ENCODE results near the gene SKP1. TPM values are rescaled to one million over a fixed set of nuclear protein-coding genes. Genes with fewer than 3 reads are reported as not detected.
A peak's percentile ranks its signal among the peaks of the same experiment; 100 is the strongest.
"Not testable (repeated sequence)": the region's sequence is repeated elsewhere in the genome, so short reads cannot be mapped to it uniquely, and the experiment has no call there.

The SKP1 gene
- 100 to 1,000 TPM; 284 to 286 TPM for total RNA-seq

DNA sequence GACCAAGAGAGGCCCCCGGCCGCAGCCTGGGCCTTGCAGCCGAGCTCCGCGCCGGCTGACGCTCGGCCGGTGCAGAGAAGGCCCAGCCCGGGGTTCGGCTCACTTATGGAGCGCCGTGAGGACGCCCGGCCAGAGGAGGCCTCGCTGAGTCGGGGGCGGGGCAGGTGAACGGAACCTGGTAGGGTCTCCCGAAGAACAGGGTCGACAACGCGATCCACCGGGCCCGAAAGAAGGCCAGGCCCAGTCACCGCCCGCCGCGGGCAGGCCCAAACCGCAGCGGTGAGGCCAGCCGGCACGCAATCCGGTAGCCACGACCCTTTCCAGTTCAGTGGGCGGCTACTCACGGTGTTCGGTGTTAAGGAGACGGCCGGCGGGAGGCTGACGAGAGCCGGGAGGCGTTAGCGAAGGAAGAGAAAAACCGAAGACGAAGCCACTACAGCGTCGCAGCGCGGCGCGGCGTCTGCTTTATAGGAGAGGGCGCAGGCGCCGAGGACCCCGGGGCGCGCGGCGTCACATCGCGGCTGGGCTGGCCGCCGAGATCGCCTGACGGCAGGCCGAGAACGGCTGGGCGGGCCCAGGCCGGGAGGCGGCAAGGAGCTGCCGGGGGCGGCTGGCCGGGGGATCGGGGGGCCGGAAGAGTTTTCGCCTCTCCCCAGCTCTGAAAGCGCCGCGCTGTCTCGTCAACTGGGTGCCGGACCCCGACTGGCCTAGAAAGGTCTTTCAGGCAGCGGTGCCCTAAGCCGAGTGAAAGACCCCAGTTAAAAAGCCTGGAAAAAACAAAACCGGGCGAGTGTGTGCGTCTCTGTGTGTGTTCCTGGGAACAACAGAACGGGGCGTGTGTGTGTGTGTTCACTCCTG is at the start of gene SKP1:
Gene SKP1 (minus strand): TSS at position 440 of the 858 bp plus-strand sequence. CDS start 2,928 bp downstream, outside the sequence.
- CTCF ChIA-PET, result interaction anchor here (0.5 to 2.9 kb wide), 8 partner anchors 8 to 675 kb away, joined by 3 to 10 read pairs (median 4); partner anchors contain the start of gene PPP2CA
- no peaks in the 10 kb centered on the region for H3K27me3 Mint-ChIP-seq
- peak; percentile 88 for DNase-seq
- intact Hi-C loops (cut with micrococcal nuclease), result loop anchor here (1.0 to 10.0 kb wide), 7 partner anchors 50 to 582 kb away; partner anchors contain the start of genes CAMLG, DDX46, JADE2 and PPP2CA
- peaks cover 18% of the 10 kb centered on the region for H3K36me3 Mint-ChIP-seq
- peak within 1 kb of the TSS; percentile 95 for H3K4me3 Mint-ChIP-seq
- no peaks in the 10 kb centered on the region for H3K9me3 Mint-ChIP-seq
- peak within 1 kb of the TSS; percentile 96 for H3K27ac Mint-ChIP-seq
- H3K4me1 Mint-ChIP-seq (ENCODE audit: low read depth), result peaks cover 33% of the 10 kb centered on the region
- POLR2A ChIA-PET, result interaction anchor here (0.5 to 2.9 kb wide), 31 partner anchors 8 to 432 kb away, joined by 3 to 42 read pairs (median 4); partner anchors contain the start of genes PPP2CA, UBE2B and VDAC1

DNA sequence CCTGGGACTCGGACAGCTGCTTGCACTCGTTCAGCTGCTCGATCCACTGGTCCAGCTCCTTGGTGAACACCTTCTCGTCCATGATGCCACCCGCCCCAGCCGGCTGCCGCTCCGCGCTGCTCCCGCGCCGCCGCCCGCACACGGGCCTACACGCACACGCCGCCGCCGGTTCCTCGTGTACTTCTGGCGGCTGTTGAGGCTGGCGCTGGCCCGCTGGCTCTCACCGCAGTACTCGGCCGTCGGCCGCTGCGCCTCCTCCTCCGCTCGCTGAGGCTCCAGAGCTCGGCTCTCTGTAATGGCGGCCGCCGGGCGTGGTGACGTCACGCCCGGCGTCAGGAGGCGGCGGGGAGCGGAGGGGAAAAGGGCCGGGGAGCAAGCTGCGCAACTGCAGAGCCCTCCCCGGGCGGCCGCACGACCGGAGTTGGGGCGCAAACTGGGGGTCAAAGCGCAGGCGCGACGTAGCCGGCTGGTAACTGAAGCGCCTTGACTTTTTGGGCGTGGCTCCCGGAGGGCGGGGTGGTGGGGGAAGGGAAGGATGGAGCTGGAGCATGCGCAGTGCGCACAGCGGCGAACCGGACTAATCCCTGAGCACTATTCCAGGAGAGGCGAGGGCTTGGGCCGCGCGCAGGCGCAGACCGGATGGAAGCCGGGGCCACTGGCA is 49.2 kb upstream of the SKP1 start, which contains the start of gene PPP2CA:
Gene PPP2CA (minus strand): TSS at position 294 of the 661 bp plus-strand sequence. CDS start 212 bp downstream, at position 82.
- DNase-seq, result peak; percentile 100
- Mint-ChIP-seq H3K4me3 (peak within 1 kb of the TSS; percentile 95), H3K4me1 (ENCODE audit: low read depth) (peaks cover 49% of the 10 kb centered on the region), H3K9me3 (no peaks in the 10 kb centered on the region), H3K27me3 (no peaks in the 10 kb centered on the region), H3K36me3 (peaks cover 31% of the 10 kb centered on the region), H3K27ac (peak within 1 kb of the TSS; percentile 97)
- intact Hi-C loops (cut with micrococcal nuclease), result loop anchor here (1.0 to 10.0 kb wide), 12 partner anchors 49 to 1491 kb away; partner anchors contain the start of genes C5orf24, CAMLG, JADE2 and KIF3A
- ChIA-PET POLR2A (interaction anchor here (0.5 to 3.2 kb wide), 20 partner anchors 8 to 1174 kb away, joined by 3 to 42 read pairs (median 4); partner anchors contain the start of genes CAMLG, HSPA4, SKP1 and UBE2B), CTCF (interaction anchor here (1.1 to 3.2 kb wide), 9 partner anchors 12 to 513 kb away, joined by 3 to 11 read pairs (median 7); partner anchors contain the start of genes CAMLG and SKP1)

DNA sequence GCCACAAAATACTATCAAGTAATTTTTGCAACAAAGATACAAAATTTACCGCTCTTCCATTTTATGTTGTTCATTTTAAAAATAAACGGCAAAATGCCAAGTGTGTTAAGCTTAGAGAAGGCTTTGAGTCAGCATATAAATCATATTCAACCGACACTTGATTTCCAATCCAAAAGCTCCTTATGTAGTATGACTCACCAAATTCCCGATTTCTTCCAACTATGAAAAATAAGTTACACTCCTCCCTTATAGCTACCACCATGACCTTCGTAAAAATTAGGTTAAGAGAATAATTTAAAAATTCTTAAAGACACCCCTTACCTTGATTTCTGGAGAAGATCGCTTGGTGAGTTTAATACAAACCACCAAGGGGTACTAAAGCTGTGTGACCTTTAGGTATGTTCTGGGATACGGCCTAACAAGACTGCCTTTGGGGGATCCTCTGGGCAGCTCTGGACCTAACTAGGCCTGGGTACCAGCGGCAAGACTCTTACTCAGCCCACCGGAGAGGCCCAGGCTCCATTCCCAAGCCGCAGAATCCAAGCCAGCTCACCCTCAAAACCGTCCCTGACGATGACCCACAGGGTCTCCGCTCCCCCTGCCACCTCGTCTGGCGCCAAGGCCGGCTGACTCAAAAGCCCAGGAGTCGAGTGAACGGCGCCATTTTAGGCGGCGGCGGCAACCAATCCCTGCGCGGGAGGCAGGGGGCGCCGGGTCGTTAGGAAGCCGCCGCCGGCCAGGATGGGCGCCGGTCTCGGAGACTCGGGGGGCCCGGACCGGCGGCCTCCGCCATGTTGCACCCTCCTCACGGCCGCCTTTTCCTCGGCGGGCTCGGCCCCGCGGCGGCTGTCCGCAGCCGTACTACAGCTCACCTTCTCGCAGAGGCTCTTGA is 48.4 kb upstream of the SKP1 start:
- Mint-ChIP-seq H3K9me3 (no peaks in the 10 kb centered on the region), H3K36me3 (peaks cover 36% of the 10 kb centered on the region)

DNA sequence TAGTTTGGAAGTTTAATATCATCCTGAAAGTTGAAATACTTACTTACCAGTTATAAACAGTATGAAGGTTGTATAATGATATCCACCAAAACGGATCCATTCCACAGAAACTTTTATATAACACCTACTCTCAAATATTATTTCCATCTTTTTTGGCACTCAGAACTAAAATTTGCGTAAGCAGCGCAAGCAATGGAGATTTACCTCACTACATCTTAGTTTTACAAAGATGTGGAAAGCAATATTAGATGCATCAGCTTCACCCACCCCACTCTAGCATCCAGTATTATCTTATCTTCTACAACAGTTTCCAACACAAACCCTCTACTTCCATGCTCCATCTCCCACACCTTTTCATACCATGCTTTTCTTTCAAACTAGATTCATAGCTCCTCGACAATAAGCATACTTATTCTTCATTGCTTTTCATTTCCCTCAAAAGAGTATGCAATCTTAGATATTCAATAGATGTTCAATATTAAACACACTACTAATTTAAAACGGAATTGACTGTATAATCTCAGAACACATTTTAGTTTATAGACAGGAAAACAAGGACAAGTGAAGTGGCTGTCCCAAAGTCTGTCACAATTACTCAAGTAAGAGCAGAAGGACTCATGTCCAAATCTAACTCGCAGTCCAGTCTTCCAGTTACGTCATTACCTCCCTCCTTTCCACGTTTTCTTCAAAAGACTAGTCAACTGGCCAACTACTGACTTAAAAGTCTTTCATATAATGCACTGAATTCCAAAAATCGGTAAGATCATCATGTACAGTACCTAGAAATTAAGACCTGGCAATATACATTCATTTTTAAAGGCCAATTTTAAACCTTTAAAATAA is 46.9 kb upstream of the SKP1 start:
- CTCF ChIA-PET, result interaction anchor here (0.7 to 1.3 kb wide), 5 partner anchors 9 to 184 kb away, joined by 3 to 4 read pairs (median 3); no protein-coding TSS in a partner anchor

More for the DNA sequence above, 48.4 kb upstream of the SKP1 start:
- CTCF ChIA-PET, result interaction anchor here (1.1 to 3.2 kb wide), 8 partner anchors 11 to 362 kb away, joined by 3 to 11 read pairs (median 7); partner anchors contain the start of gene SKP1
- POLR2A ChIA-PET, result interaction anchor here (0.6 to 3.2 kb wide), 15 partner anchors 9 to 1173 kb away, joined by 3 to 42 read pairs (median 4); partner anchors contain the start of genes CAMLG, HSPA4, SKP1 and UBE2B
- Mint-ChIP-seq H3K4me1 (ENCODE audit: low read depth) (peaks cover 56% of the 10 kb centered on the region), H3K27ac (peak overlapping the region; percentile 97), H3K27me3 (no peaks in the 10 kb centered on the region), H3K4me3 (peak overlapping the region; percentile 95)
- DNase-seq, result peak; percentile 78
- intact Hi-C loops (cut with micrococcal nuclease), result loop anchor here (2.0 to 10.0 kb wide), 7 partner anchors 62 to 1490 kb away; partner anchors contain the start of genes C5orf24, KIF3A, PCBD2 and VDAC1

DNA sequence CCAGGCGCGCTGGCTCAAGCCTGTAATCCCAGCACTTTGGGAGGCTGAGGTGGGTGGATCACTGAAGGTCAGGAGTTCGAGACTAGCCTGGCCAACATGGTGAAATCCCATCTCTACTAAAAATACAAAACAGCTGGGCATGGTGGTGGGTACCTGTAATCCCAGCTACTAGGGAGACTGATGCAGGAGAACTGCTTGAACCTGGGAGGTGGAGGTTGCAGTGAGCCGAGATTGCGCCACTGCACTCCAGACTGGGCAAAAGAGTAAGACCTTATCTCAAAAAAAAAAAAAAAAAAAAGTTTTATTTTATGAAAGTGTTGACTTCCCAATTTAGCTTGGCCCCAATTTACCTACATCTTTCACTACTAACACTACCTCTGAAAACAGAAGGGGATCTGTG is 44.9 kb upstream of the SKP1 start:
- POLR2A ChIA-PET, result interaction anchor here (0.5 to 1.3 kb wide), 2 partner anchors 218 to 426 kb away, joined by 4 read pairs; no protein-coding TSS in a partner anchor
- not testable (repeated sequence) for H3K9me3 Mint-ChIP-seq, DNase-seq, H3K4me3 Mint-ChIP-seq, H3K27me3 Mint-ChIP-seq
- intact Hi-C loops (cut with micrococcal nuclease), result loop anchor here (10.0 kb wide), 2 partner anchors 683 to 1487 kb away; partner anchors contain the start of genes KIF3A and PCBD2
- peak overlapping the region; percentile 77 for H3K27ac Mint-ChIP-seq
- peaks cover 66% of the 10 kb centered on the region for H3K4me1 Mint-ChIP-seq (ENCODE audit: low read depth)
- CTCF ChIA-PET, result interaction anchor here (1.0 to 1.6 kb wide), 3 partner anchors 37 to 83 kb away, joined by 3 to 8 read pairs (median 5); no protein-coding TSS in a partner anchor
- H3K36me3 Mint-ChIP-seq, result peaks cover 40% of the 10 kb centered on the region

More for the DNA sequence above, 46.9 kb upstream of the SKP1 start:
- intact Hi-C loops (cut with micrococcal nuclease), result loop anchor here (2.0 to 10.0 kb wide), 3 partner anchors 621 to 1489 kb away; partner anchors contain the start of genes C5orf24, KIF3A and PCBD2
- Mint-ChIP-seq H3K4me1 (ENCODE audit: low read depth) (peaks cover 65% of the 10 kb centered on the region), H3K4me3 (peak overlapping the region; percentile 95), H3K27ac (peak overlapping the region; percentile 97), H3K9me3 (no peaks in the 10 kb centered on the region), H3K36me3 (peaks cover 39% of the 10 kb centered on the region), H3K27me3 (no peaks in the 10 kb centered on the region)
- DNase-seq, result no peak
- POLR2A ChIA-PET, result interaction anchor here (1.9 kb wide), 1 partner anchor 46 kb away, joined by 6 read pairs; the partner anchor contains the start of gene SKP1

DNA sequence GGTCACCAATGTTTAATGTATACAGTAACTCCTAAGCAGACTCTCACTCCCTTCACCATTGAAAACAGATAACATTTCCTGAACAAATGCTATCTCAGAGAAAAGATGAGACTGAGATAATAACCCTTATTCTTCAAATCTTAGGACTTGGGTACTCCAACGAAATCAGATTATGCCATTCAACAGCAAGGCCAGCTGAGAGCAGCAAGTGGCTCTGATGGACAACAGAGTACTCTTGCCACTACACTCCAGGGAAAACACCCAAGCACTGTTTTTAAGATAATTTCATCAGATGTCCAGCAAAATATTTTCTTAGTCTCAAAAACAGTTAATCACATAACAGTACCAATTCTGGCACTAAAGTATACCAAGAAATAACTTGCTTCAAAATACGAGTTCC is 39.0 kb upstream of the SKP1 start:
- POLR2A ChIA-PET, result interaction anchor here (0.6 to 1.1 kb wide), 2 partner anchors 9 to 792 kb away, joined by 3 read pairs; no protein-coding TSS in a partner anchor
- Mint-ChIP-seq H3K36me3 (peaks cover 13% of the 10 kb centered on the region), H3K27me3 (no peaks in the 10 kb centered on the region), H3K27ac (no peak overlapping the region), H3K4me1 (ENCODE audit: low read depth) (peaks cover 64% of the 10 kb centered on the region), H3K4me3 (no peak overlapping the region), H3K9me3 (no peaks in the 10 kb centered on the region)
- intact Hi-C loops (cut with micrococcal nuclease), result no loop called here
- CTCF ChIA-PET, result interaction anchor here (1.2 kb wide), 1 partner anchor 32 kb away, joined by 4 read pairs; no protein-coding TSS in a partner anchor
- no peak for DNase-seq

DNA sequence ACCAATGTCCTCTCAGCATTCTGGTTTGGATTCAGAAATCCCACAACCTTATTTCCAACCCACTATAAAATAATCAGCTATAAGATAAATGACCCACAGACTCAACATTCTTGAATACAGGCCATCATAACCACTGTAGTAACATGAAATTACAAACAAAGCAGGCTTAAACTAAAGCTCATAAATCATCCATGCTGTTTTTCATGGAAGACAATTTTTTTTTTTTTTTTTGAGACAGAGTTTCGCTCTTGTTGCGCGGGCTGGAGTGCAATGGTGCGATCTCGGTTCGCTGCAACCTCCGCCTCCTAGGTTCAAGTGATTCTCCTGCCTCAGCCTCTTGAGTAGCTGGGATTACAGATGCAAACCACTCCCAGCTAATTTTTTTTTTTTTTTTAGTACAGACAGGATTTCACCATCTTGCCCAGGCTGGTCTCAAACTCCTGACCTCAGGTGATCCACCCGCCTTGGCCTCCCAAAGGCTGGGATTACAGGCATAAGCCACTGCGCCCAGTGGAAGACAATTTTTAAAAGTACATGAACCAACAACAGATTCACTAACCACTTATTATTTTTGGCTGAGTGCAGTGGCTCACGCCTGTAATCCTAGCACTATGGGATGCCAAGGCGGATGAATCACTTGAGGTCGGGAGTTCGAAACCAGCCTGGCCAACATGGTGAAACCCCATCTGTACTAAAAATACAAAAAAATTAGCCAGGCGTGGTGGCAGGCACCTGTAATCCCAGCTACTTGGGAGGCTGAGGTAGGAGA is 34.7 kb upstream of the SKP1 start:
- peak overlapping the region; percentile 57 for H3K27ac Mint-ChIP-seq
- peaks cover 50% of the 10 kb centered on the region for H3K4me1 Mint-ChIP-seq (ENCODE audit: low read depth)
- H3K36me3 Mint-ChIP-seq; H3K4me3 Mint-ChIP-seq; DNase-seq; CTCF ChIA-PET; H3K9me3 Mint-ChIP-seq; intact Hi-C loops (cut with micrococcal nuclease); H3K27me3 Mint-ChIP-seq: not testable (repeated sequence)
- POLR2A ChIA-PET, result interaction anchor here (2.6 kb wide), 1 partner anchor 34 kb away, joined by 7 read pairs; no protein-coding TSS in a partner anchor

DNA sequence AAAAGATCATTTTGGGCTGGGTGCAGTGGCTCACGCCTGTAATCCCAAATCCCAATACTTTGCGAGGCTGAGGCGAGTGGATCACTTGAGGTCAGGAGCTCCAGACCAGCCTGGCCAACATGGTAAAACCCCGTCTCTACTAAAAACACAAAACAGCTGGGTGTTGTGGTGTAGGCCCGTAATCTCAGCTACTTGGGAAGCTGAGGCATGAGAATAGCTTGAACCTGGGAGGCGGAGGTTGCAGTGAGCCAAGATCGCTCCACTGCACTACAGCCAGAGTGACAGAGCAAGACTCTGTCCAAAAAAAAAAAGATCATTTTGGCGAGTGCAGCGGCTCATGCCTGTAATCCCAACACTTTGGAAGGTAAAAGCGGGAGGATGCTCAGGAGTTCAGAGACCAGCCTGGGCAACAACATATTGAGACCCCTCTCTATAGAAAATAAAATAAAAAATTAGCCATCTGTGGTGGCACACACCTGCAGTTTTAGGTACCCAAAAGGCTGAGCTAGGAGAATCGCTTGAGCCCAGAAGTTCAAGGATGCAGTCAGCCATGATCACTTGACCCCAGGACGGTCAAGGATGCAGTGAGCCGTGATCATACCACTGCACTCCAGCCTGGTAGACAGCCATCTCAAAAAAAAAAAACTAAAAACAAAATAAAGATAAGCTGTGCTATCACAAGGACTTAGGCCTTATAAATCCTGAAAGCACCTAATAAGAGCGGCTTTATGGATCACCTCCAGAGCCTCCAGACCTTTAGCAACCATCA is 32.9 kb upstream of the SKP1 start:
- intact Hi-C loops (cut with micrococcal nuclease), result no loop called here
- Mint-ChIP-seq H3K27me3 (no peaks in the 10 kb centered on the region), H3K4me1 (ENCODE audit: low read depth) (peaks cover 44% of the 10 kb centered on the region), H3K4me3 (no peak overlapping the region), H3K9me3 (no peaks in the 10 kb centered on the region), H3K36me3 (peaks cover 13% of the 10 kb centered on the region), H3K27ac (no peak overlapping the region)
- CTCF ChIA-PET, result interaction anchor here (0.7 to 1.4 kb wide), 2 partner anchors 13 to 14 kb away, joined by 4 to 5 read pairs; no protein-coding TSS in a partner anchor
- POLR2A ChIA-PET, result interaction anchor here (1.4 to 2.6 kb wide), 2 partner anchors 16 to 32 kb away, joined by 4 to 7 read pairs; partner anchors contain the start of gene PPP2CA
- no peak for DNase-seq

DNA sequence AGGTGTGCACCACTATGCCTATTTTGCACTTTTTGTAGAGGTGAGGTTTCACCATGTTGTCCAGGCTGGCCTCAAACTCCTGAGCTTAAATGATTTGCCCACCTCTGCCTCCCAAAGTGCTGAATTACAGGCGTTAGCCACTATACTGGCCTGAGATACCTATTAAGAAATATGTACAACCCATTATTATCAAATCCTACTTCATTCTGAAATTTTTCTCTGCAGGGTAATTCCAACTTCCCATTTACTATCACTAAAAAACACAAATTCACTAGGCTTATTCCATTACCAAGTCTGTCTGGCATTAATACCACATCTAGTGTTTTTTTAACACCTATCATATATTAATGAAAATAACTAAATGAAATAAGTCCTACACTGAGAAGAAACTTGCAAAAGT is 30.9 kb upstream of the SKP1 start:
- peaks cover 35% of the 10 kb centered on the region for H3K4me1 Mint-ChIP-seq (ENCODE audit: low read depth)
- no peaks in the 10 kb centered on the region for H3K27me3 Mint-ChIP-seq
- no peak overlapping the region for H3K4me3 Mint-ChIP-seq
- DNase-seq, result no peak
- CTCF ChIA-PET, result interaction anchor here (1.1 kb wide), 1 partner anchor 86 kb away, joined by 3 read pairs; no protein-coding TSS in a partner anchor
- H3K27ac Mint-ChIP-seq, result no peak overlapping the region
- no peaks in the 10 kb centered on the region for H3K9me3 Mint-ChIP-seq
- intact Hi-C loops (cut with micrococcal nuclease), result no loop called here
- peaks cover 22% of the 10 kb centered on the region for H3K36me3 Mint-ChIP-seq
- POLR2A ChIA-PET, result no interaction called here

Measured in activated CD4-positive, alpha-beta memory T cell treated with anti-CD3 and anti-CD28 coated beads for 36 hours (primary cell).